Measurements from ENCODE around the gene PRM2. TPM values are rescaled to one million over a fixed set of nuclear protein-coding genes. Genes with fewer than 3 reads are reported as not detected.

The PRM2 gene
- total RNA-seq, 1 donor: not detected

- no peak overlapping the region for H3K4me3 ChIP-seq (ENCODE audit: low read depth, low read length)
- TF ChIP-seq CTCF (IDR thresholded peaks at IDR 0.05; ENCODE audit: insufficient read depth, low read length): no peak
- DNase-seq (ENCODE audit: low read depth): no peak
These were observed 39.6 kb downstream of the PRM2 start for GRCh38 chr16:11236461-11237254.

- no peak for TF ChIP-seq CTCF (IDR thresholded peaks at IDR 0.05; ENCODE audit: insufficient read depth, low read length)
- no peak for DNase-seq (ENCODE audit: low read depth)
These were observed 40.6 kb downstream of the PRM2 start for GRCh38 chr16:11235703-11235991.

GRCh38 chr16:11234884-11235702 is 41.2 kb downstream of the PRM2 start:
- no peak for DNase-seq (ENCODE audit: low read depth)
- H3K4me3 ChIP-seq (ENCODE audit: low read depth, low read length): no peak overlapping the region
- no peak for TF ChIP-seq CTCF (IDR thresholded peaks at IDR 0.05; ENCODE audit: insufficient read depth, low read length)

More at GRCh38 chr16:11235703-11235991, 40.6 kb downstream of the PRM2 start:
- H3K4me3 ChIP-seq (ENCODE audit: low read depth, low read length): no peak overlapping the region

DNA sequence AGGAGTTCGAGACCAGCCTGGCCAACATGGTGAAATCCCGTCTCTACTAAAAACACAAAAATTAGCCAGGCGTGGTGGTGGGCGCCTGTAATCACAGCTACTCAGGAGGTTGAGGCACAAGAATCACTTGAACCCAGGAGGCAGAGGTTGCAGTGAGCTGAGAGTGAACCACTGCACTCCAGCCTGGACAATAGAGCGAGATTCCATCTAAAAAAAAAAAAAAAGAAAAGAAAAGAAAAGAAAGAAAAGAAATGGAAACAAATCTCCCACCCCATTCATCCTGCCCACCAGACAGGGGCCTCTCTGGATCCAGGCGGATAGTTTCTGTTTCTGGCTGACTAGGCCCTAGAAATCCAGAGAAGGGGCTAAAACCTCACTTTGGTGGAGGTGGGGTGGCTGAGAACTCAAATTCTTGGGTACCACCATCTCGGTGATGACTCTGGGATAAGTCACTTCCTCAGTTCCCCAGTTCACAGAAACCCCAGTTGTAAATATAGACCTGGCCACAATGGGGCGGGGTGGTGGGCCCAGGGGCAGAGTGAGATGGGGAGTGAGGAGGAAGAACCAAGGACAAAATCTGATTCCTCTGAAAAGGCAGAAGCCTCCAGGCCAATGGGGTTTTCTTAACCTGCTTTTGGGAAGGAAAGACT is 42.4 kb downstream of the PRM2 start:
- TF ChIP-seq CTCF (IDR thresholded peaks at IDR 0.05; ENCODE audit: insufficient read depth, low read length): no peak
- no peak overlapping the region for H3K4me3 ChIP-seq (ENCODE audit: low read depth, low read length)
- no peak for DNase-seq (ENCODE audit: low read depth)

DNA sequence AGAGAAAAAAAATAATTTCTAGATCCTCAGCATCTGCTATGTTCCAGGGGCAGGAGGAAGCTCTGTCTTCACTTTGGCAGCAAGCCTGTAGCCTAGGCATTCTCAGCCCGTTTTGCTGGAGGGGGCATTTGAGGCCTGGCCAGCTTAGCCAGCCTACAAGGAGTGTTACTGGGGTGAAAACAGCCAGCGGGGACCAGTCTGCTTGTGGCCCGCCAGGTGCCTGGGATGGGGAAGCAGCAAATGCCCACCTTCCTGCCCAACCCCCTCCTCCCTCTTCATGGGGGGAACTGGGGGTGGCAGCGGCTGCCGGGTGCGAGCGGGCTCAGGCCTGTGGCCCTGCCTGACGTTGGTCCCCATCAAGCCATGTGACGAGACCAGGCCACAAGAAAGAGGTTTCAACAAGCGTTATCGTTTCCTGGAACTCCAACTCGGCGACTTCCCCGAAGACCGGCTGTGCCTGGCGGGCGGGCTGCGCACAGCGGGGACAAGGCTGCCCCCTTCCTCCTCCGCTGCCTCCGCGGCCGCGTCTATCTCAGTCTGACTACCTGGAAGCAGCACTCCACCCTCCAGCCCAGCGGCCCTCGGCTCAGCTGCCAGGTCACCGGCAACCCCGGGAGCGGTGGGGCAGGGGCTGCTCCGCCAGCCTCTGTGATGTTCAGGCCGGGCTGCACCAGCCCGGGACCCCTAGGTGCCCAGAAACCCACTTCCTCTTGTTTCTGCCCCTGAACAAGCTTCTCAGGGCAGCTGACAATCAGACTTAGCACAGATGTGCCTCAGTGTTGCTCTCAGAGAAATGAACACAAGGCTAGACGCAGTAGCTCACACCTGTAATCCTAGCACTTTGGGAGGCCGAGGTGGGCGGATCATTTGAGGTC is 43.2 kb downstream of the PRM2 start:
- TF ChIP-seq CTCF (IDR thresholded peaks at IDR 0.05; ENCODE audit: insufficient read depth, low read length): no peak

GRCh38 chr16:11232302-11232851 is 43.9 kb downstream of the PRM2 start:
- no peak for TF ChIP-seq CTCF (IDR thresholded peaks at IDR 0.05; ENCODE audit: insufficient read depth, low read length)
- no peak overlapping the region for H3K4me3 ChIP-seq (ENCODE audit: low read depth, low read length)
- DNase-seq (ENCODE audit: low read depth): no peak

More for the DNA sequence above, 43.2 kb downstream of the PRM2 start:
- DNase-seq (ENCODE audit: low read depth): no peak
- H3K4me3 ChIP-seq (ENCODE audit: low read depth, low read length): no peak overlapping the region
